Panc1 (cell line): ENCODE measurements around the gene HOXC6. TPM values are rescaled to one million over a fixed set of nuclear protein-coding genes. Genes with fewer than 3 reads are reported as not detected.

ENCODE experiments used
- ATAC-seq: fragments of 200-7000 bp; cut with Tn5 transposase; 2 replicates; pipeline ENCODE4 v1.9.1; 2020; ENCODE audit warnings: mild to moderate bottlenecking, moderate library complexity
- BruUV-seq: library from RNA; stranded (reverse); fragments of 400-500 nt; replicated peaks from 2 replicates; lab custom pipeline; 2021; lab: Mats Ljungman, UMichigan
- CTCF ChIA-PET: fragments of 300-600 bp; sonication (Branson Sonifier 250); formaldehyde crosslinking; loops from one replicate; lab custom pipeline; 2022; ENCODE audit warnings: antibody characterized with exemption; lab: Charles Lee
- POLR2A ChIA-PET: fragments of 300-600 bp; sonication (Branson Sonifier 250); formaldehyde crosslinking; loops from one replicate; lab custom pipeline; 2022; ENCODE audit warnings: antibody characterized with exemption; lab: Charles Lee
- DNase-seq: peaks from one replicate; pipeline ENCODE4 v3.0.0-alpha.2; 2010; ENCODE audit warnings: low read depth, low spot score
- H3K27ac ChIP-seq: 2 replicates; pipeline ENCODE4 v1.5.1; 2011; ENCODE audit warnings: mild to moderate bottlenecking, low read length, inconsistent platforms
- H3K27me3 ChIP-seq: fragments of 200-500 bp; sonication (Bioruptor generic); 2 replicates; pipeline ENCODE4 v1.6.0; 2014; ENCODE audit warnings: low read length, inconsistent platforms; ENCODE audit not compliant: control insufficient read depth, insufficient read depth
- H3K36me3 ChIP-seq: fragments of 200-500 bp; sonication (Bioruptor generic); 2 replicates; pipeline ENCODE4 v1.5.1; 2014; ENCODE audit warnings: inconsistent platforms, mild to moderate bottlenecking, low read length, moderate library complexity; ENCODE audit not compliant: control insufficient read depth, insufficient read depth
- H3K4me1 ChIP-seq: 2 replicates; pipeline ENCODE4 v1.5.1; 2011; ENCODE audit warnings: inconsistent platforms, mild to moderate bottlenecking, low read length, moderate library complexity; ENCODE audit not compliant: control insufficient read depth, insufficient read depth
- H3K4me3 ChIP-seq, 2 experiments: 2 replicates each; pipeline ENCODE4 v1.5.1; 2011 to 2012; ENCODE audit warnings: low read depth in 2 of 2, low read length in 2 of 2, mild to moderate bottlenecking in 2 of 2, inconsistent platforms in 1 of 2, moderate library complexity in 1 of 2
- H3K9me3 ChIP-seq: fragments of 200-500 bp; sonication (Bioruptor generic); 2 replicates; pipeline ENCODE4 v1.5.1; 2014; ENCODE audit warnings: low read depth, mild to moderate bottlenecking, inconsistent platforms, low read length, moderate library complexity; ENCODE audit not compliant: control insufficient read depth, insufficient read depth
- POLR2AphosphoS5 ChIP-seq: IDR thresholded peaks from 2 replicates; pipeline ENCODE4 v1.6.1; 2012; ENCODE audit warnings: mild to moderate bottlenecking, low read depth, low read length, moderate library complexity
- SIN3A ChIP-seq: IDR thresholded peaks from 2 replicates; pipeline ENCODE4 v1.6.1; 2012; ENCODE audit warnings: low read depth, mild to moderate bottlenecking, low read length, moderate library complexity, borderline replicate concordance; ENCODE audit not compliant: insufficient read depth
- TCF7L2 ChIP-seq: IDR thresholded peaks from 2 replicates; pipeline ENCODE4 v1.6.1; 2011; ENCODE audit warnings: mild to moderate bottlenecking, low read depth, low read length, inconsistent platforms
- in situ Hi-C: cut with HindIII; loops from 2 replicates; pipeline ENCODE4 v1.10.0; 2016; ENCODE audit warnings: low sequenced_read_pairs, low pct_unique_long_range_greater_than_20kb
- intact Hi-C: fragments of 100-400 bp; cut with micrococcal nuclease; formaldehyde crosslinking; loops from one replicate; pipeline ENCODE4 v1.10.0; 2022; ENCODE audit not compliant: unreplicated experiment
- total RNA-seq: library from RNA; stranded (reverse); gene quantifications from one replicate; pipeline ENCODE4 v1.2.1, GENCODE V29; 2021; ENCODE audit not compliant: unreplicated experiment
- TF ChIP-seq, protein P1 (sequence below): fragments of 450-650 bp; IDR thresholded peaks from 2 replicates; pipeline ENCODE4 v1.5.1; 2017; ENCODE audit warnings: mild to moderate bottlenecking
- TF ChIP-seq, protein P2 (sequence below), 2 experiments: IDR thresholded peaks; 2 replicates each; pipeline ENCODE4 v1.6.1; 2011 to 2012; ENCODE audit warnings: low read depth in 2 of 2, control low read depth in 1 of 2, low read length in 1 of 2, mild to moderate bottlenecking in 1 of 2, moderate library complexity in 1 of 2; ENCODE audit not compliant: insufficient read depth in 1 of 2

The HOXC6 gene
- total RNA-seq, 1 experiment from 2014 or later, result 52.2 TPM

DNA sequence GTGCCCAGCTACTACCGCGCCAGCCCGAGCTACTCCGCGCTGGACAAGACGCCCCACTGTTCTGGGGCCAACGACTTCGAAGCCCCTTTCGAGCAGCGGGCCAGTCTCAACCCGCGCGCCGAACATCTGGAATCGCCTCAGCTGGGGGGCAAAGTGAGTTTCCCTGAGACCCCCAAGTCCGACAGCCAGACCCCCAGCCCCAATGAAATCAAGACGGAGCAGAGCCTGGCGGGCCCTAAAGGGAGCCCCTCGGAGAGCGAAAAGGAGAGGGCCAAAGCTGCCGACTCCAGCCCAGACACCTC is 42.6 kb upstream of the HOXC6 start:
- ATAC-seq (no peak), DNase-seq (no peak)
- POLR2A ChIA-PET, result interaction anchor here (1.0 to 1.6 kb wide), 2 partner anchors 10 to 14 kb away, joined by 5 to 16 read pairs; partner anchors contain the start of gene HOXC9
- TF ChIP-seq TCF7L2 (no peak), POLR2AphosphoS5 (no peak), SIN3A (no peak)
- TF ChIP-seq, protein P1, sequence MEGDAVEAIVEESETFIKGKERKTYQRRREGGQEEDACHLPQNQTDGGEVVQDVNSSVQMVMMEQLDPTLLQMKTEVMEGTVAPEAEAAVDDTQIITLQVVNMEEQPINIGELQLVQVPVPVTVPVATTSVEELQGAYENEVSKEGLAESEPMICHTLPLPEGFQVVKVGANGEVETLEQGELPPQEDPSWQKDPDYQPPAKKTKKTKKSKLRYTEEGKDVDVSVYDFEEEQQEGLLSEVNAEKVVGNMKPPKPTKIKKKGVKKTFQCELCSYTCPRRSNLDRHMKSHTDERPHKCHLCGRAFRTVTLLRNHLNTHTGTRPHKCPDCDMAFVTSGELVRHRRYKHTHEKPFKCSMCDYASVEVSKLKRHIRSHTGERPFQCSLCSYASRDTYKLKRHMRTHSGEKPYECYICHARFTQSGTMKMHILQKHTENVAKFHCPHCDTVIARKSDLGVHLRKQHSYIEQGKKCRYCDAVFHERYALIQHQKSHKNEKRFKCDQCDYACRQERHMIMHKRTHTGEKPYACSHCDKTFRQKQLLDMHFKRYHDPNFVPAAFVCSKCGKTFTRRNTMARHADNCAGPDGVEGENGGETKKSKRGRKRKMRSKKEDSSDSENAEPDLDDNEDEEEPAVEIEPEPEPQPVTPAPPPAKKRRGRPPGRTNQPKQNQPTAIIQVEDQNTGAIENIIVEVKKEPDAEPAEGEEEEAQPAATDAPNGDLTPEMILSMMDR, result no peak
- TF ChIP-seq, protein P2, sequence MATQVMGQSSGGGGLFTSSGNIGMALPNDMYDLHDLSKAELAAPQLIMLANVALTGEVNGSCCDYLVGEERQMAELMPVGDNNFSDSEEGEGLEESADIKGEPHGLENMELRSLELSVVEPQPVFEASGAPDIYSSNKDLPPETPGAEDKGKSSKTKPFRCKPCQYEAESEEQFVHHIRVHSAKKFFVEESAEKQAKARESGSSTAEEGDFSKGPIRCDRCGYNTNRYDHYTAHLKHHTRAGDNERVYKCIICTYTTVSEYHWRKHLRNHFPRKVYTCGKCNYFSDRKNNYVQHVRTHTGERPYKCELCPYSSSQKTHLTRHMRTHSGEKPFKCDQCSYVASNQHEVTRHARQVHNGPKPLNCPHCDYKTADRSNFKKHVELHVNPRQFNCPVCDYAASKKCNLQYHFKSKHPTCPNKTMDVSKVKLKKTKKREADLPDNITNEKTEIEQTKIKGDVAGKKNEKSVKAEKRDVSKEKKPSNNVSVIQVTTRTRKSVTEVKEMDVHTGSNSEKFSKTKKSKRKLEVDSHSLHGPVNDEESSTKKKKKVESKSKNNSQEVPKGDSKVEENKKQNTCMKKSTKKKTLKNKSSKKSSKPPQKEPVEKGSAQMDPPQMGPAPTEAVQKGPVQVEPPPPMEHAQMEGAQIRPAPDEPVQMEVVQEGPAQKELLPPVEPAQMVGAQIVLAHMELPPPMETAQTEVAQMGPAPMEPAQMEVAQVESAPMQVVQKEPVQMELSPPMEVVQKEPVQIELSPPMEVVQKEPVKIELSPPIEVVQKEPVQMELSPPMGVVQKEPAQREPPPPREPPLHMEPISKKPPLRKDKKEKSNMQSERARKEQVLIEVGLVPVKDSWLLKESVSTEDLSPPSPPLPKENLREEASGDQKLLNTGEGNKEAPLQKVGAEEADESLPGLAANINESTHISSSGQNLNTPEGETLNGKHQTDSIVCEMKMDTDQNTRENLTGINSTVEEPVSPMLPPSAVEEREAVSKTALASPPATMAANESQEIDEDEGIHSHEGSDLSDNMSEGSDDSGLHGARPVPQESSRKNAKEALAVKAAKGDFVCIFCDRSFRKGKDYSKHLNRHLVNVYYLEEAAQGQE (IDR thresholded peaks at IDR 0.05; ENCODE audit: insufficient read depth in 1 of 2, low read depth in 2 of 2, low read length in 1 of 2), result no peak
- Histone ChIP-seq H3K4me1 (peaks cover 17% of the 10 kb centered on the region), H3K27ac (peak overlapping the region; percentile 99), H3K4me3 (peak overlapping the region; percentile 66 to 67), H3K9me3 (no peaks in the 10 kb centered on the region), H3K27me3 (no peaks in the 10 kb centered on the region), H3K36me3 (no peaks in the 10 kb centered on the region)
- BruUV-seq, result no TSS peak
- intact Hi-C loops, result no loop called here
- in situ Hi-C loops, result no loop called here
- CTCF ChIA-PET, result interaction anchor here (0.6 to 1.2 kb wide), 6 partner anchors 12 to 232 kb away, joined by 3 to 14 read pairs (median 8); partner anchors contain the start of gene HOXC9

DNA sequence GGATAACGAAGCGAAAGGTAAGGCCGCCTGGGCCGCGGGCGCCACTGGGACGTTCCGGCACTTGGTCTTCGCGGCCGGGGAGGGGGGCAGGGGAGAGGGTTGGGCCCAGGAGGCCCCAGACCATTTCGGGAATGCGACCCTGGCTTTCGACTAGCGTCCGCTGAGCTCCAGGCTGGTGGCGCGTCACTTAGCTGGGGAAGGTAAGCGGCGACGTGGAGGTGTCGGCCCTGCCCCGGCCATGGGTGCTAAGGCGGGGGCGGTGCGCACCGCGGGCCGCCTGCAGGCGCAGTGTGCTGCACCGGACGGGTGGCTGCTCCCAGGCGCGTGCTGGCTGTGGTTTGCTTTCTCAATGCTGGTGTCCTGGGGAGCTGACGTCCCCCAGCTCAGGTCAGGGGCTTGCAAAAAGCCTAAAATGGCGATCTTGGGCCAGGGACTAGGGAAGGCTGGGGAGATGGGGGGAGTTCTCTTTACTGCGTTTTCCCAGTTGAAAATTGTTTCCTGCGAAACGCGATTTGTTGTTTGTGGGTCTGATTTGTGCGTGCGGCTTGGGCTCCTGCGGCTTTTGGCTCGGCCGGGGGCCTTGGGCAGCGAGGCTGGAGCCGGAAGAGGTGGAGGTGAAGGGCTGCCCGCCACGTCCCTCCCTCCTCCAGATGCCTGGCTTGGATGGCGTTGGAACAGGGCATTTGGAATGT is 42.1 kb upstream of the HOXC6 start:
- TF ChIP-seq, protein P2 (IDR thresholded peaks at IDR 0.05; ENCODE audit: insufficient read depth in 1 of 2, low read depth in 2 of 2, low read length in 1 of 2), result no peak; a peak in 1 of 4 replicates
- no peak; the same call in 1 of the 2 replicates for TF ChIP-seq SIN3A
- TF ChIP-seq, protein P1, result no peak
- TF ChIP-seq TCF7L2, result no peak
- TF ChIP-seq POLR2AphosphoS5, result no peak; the same call in none of the 2 replicates
- in situ Hi-C loops, result no loop called here
- ChIA-PET CTCF (interaction anchor here (0.8 kb wide), 1 partner anchor 232 kb away, joined by 3 read pairs; no protein-coding TSS in a partner anchor), POLR2A (interaction anchor here (0.6 to 1.6 kb wide), 5 partner anchors 13 to 206 kb away, joined by 3 to 7 read pairs (median 5); partner anchors contain the start of gene HOXC9)
- intact Hi-C loops, result no loop called here
- peak overlapping the region; percentile 66 to 67 for H3K4me3 ChIP-seq
- H3K27me3 ChIP-seq, result no peaks in the 10 kb centered on the region
- no peak for DNase-seq
- no TSS peak for BruUV-seq
- H3K4me1 ChIP-seq, result peaks cover 12% of the 10 kb centered on the region
- H3K27ac ChIP-seq, result peak overlapping the region; percentile 99
- ATAC-seq, result no peak; the same call in 1 of the 2 replicates
- no peaks in the 10 kb centered on the region for H3K36me3 ChIP-seq
- no peaks in the 10 kb centered on the region for H3K9me3 ChIP-seq
